Mesenteric fat pad (tissue), 1 donor: ENCODE results near the gene GNAQ. TPM values are rescaled to one million over a fixed set of nuclear protein-coding genes. Genes with fewer than 3 reads are reported as not detected.
"Not testable (repeated sequence)": the region's sequence is repeated elsewhere in the genome, so short reads cannot be mapped to it uniquely, and the experiment has no call there.

Source experiments
- DNase-seq: peaks from one replicate; pipeline ENCODE4 v3.0.0-alpha.2; 2020; ENCODE audit warnings: low spot score
- total RNA-seq: library from RNA; stranded (reverse); fragmentation: NEBNext Ultra II Directional; extraction: Animal tissue kit (Norgen Biotek cat#: 25700); gene quantifications from one replicate; pipeline ENCODE4 v1.2.1, GENCODE V29; 2021
- donor health status: DM: yes; HTN: yes; CAD: no.

The GNAQ gene
- total RNA-seq, 1 donor from 2014 or later = 115 TPM

DNA sequence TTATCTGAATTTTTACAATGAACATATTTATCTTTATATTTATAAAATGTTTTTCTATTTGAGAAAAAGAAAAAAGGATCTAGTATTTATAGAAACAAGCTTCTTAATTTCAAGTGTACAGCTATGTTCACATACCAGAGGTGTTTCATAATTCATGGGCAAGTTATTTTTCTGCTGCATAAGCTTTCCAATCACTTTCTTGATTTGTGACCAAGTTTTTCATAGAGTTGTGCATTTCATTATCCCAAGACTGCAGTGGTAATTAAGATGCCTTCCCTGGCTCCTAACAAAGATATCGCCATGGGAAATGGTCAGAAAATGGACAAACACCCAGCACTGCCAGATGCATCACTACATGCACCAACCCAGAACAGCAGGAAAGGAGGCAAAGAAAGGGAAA lies 124.6 kb downstream of the GNAQ start:
- no peak for DNase-seq

GRCh38 chr9:77903666-77904285 lies 127.8 kb downstream of the GNAQ start:
- no peak for DNase-seq

GRCh38 chr9:77901771-77902170 lies 129.8 kb downstream of the GNAQ start:
- no peak for DNase-seq

GRCh38 chr9:77901018-77901417 lies 130.6 kb downstream of the GNAQ start:
- no peak for DNase-seq

- no peak for DNase-seq
Measured at GRCh38 chr9:77899679-77900354, 131.8 kb downstream of the GNAQ start.

GRCh38 chr9:77898864-77899263 lies 132.7 kb downstream of the GNAQ start:
- no peak for DNase-seq

DNA sequence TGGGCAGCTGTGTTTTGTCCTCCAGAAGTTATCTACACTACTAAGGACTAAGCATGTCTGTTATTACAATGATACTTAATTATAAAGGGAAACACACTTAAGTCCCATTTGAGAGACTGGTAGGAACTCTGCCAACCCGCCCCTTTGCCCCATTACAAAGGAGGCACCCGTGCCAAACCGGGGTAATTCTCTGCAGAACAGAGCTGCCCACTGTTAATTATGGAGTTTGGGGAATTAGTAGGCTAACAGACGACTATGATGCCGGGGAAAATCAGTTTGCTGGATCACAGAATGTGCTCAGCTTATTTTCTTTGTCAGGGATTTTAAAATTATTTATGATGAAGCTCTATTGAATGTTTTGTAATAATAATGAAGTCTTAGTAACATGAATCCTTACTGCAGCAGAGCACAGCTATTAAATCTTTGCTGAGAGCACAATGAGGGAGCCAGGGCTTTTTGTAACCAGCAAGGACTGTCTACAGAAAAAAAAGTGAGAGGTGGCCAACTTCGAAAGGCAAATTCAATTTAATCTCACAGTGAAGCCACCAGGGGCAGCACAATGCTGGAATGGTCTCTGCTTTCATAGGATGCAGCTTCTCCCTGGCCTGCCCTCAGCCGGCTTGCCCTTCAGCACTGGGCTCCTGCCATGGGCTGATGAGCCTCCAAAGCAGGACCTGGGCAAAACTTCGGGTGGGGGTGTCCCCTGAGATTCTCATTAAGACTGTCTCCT lies 134.5 kb downstream of the GNAQ start:
- no peak for DNase-seq

- no peak for DNase-seq
Measured at GRCh38 chr9:77896269-77896937, 135.2 kb downstream of the GNAQ start.

DNA sequence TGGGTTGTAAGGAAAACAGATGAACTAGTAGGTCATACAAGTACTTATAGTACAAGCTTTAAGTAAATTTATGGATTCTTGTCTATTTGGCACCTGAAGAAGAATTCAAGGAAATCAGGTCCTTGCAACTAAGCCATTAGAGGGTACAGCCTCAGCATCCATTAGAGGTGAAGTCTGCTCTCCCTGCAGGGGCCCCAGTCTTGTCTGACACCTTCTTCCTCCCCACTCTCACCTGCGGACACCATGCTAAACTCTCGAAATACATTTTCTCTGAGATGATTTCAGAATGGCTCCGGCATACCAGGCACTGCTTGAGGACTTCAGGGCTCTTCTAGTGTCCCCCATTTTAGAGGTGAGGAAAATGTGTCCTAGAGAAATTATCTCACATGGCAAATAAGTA lies 137.9 kb downstream of the GNAQ start:
- no peak for DNase-seq

DNA sequence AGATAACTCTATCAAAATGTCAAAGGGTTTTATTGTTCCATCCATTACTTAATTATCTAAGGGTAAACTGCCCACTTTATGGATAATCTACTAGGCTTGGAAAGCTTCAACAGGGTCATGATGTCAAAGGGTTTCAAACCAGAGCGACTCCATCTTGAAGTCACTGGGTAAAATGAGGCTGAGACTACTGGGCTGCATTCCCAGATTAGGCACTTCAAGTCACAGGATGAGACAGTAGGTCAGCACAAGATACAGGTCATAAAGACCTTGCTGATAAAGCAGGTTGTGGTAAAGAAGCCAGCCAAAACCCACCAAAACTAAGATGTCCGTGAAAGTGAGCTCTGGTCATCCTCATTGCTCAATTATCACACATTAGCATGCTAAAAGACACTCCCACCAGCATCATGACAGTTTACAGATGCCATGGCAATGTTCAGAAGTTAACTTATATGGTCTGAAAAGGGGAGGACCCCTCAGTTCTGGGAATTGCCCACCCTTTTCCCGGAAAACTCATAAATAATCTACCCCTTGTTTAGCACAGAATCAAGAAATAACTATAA lies 138.6 kb downstream of the GNAQ start:
- DNase-seq = no peak

- DNase-seq = no peak
Measured at GRCh38 chr9:77892171-77892570, 139.4 kb downstream of the GNAQ start.

DNA sequence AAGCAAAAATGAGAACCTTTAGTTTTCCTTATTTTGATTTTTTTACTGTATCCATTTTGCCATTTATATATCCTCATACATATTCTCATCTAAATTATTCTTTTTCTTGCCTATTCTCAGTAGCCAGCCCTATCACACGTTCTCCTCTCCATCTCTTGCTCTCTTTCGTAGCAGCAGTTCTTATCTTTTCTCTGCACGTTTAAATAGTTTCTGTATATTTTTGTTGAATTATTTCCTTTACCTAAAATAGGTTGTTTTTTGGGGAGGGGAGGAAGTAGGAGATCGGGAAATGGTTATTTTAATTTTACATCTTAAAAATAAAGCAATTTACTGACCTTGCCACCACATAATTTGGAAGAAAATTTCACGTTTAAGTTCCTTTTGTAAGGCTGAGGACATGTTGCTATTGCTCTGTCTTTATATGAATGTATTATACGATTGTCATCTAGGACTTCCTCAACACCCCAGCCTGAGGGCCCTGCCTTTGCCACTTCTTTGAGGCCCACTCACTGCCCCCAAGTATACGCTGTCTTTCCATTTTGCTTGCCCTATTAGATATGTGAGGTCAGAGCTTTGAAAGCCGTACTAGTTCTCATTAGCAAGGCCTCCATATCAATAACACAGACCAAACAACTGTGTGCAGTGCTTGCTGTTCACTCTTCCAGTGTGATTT lies 140.3 kb downstream of the GNAQ start:
- no peak for DNase-seq

- no peak for DNase-seq
Measured at GRCh38 chr9:77887662-77888061, 143.9 kb downstream of the GNAQ start.

GRCh38 chr9:77885104-77885672 lies 146.4 kb downstream of the GNAQ start:
- no peak for DNase-seq

GRCh38 chr9:77883846-77884771 lies 147.5 kb downstream of the GNAQ start:
- DNase-seq = no peak

DNA sequence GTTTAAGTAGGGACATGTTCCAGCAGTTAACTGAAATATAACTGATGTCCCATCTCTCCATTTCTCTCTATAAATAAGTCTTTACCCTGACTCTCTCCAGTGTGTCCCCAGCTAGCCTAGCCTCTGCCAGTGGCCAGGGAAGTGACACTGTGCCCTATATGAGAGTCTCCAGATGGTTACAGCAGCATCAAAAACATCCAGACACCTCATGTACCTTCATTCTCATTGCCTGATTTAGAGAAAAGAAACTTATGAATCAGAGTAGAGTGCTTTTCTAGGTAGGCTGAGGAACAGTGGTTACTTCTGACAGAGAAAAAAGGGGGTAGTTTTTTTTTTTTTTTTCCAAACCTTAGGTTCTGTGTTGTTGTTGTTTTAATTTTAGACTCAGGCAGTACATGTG lies 148.5 kb downstream of the GNAQ start:
- DNase-seq = no peak

DNA sequence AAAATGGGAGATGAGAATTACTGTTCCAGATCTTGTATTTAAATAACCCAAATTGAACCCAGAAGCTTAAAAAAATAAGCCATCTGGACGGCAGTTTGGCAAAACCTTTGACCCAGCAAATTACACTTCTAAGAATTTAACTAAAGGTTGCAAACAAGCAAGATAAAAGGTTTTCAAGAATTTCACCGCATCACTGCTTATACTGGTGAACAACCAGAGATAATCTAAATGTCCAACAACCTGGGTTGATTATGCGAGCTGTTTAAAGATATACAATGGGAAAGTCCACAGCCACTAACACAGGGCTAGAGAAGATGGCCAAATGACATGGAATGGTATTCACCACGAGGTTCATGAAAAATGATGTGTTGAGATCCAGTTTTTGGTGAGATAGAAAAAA lies 149.3 kb downstream of the GNAQ start:
- DNase-seq = no peak

DNA sequence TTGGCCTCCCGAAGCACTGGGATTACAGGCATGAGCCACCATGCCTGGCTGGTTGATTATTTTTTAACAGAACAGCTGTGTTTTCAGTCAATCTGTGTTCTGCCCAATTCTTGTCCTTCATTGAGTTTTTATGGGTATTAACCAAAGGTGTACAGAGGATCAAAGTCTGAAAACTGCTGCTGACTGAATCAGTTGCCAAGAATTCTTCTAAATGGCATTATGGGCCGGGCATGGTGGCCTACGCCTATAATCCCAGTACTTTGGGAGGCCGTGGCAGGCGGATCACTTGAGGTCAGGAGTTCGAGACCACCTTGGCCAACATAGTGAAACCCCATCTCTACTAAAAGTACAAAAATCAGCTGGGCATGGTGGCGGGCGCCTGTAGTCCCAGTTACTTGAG lies 150.0 kb downstream of the GNAQ start:
- not testable (repeated sequence) for DNase-seq

DNA sequence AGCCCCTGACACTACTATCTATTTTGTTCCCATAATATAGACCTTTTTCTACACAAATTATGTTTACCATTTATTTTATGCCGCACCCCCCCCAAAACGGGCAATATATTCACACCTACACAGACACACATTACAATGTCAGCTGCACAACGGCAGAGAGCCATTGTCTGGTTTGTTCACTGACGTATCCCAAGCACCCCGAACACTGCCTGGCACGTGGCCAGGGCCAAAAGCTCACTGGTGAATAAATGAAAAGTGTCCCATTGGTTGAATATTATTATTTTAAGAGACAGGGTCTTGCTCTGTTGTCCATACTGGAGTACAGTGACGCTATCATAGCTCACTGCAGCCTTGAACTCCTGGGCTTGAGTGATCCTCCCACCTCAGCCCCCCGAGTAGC lies 150.5 kb downstream of the GNAQ start:
- no peak for DNase-seq
